ENCODE measurements around the gene MPPED1. TPM values are rescaled to one million over a fixed set of nuclear protein-coding genes. Genes with fewer than 3 reads are reported as not detected.

The MPPED1 gene
- total and polyA plus RNA-seq, 2 of the 13 experiments (the other 11 are each of a cell fraction or from before 2014, with no cell fraction given), result 0.77 TPM; not detected in 1

DNA sequence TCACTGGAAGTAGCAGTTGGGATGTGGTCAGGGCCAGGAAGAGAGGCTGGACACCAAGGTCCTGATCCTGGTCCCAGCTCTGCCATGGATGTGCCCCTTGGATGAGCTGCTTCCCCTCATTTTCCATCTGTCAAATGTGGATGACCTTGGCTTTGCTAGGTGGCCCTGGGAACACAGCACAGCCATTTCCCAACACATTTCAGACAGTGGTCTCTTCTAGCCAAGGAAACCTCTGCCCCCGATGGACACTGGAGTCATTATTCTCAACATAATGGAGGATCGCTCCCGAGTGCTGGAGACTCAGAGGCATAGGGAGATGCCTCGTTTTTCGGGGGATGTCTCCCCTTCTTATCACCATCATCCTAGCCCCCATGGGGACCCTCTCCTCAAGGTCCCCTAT, 13.6 kb upstream of the MPPED1 start:
- intact Hi-C loops (cut with micrococcal nuclease; ENCODE audit: unreplicated experiment), result no loop called here
- Histone ChIP-seq H3K27me3 (ENCODE audit: control insufficient read depth in 1 of 2, insufficient read depth in 2 of 2, low read length in 2 of 2) (peaks cover 0 to 3% of the 10 kb centered on the region in 2 experiments; a peak in 1 of 5 replicates), H3K4me2 (ENCODE audit: low read depth, low read length) (peak overlapping the region; percentile 66), H2AFZ (ENCODE audit: low read length) (no peak overlapping the region), H3K4me1 (ENCODE audit: insufficient read depth, low read length) (peaks cover 97% of the 10 kb centered on the region), H3K4me3 (replicated peaks in 1 of 3; ENCODE audit: insufficient read depth in 1 of 3, low read depth in 2 of 3, low read length in 3 of 3) (peak overlapping the region in 1 of 3 experiments; percentile 50; a peak in 2 of 6 replicates), H3K9ac (ENCODE audit: insufficient read depth, low read depth, low read length) (no peak overlapping the region), H3K9me3 (ENCODE audit: low read length) (no peaks in the 10 kb centered on the region), H3K36me3 (replicated peaks in 1 of 2; ENCODE audit: control insufficient read depth in 1 of 2, insufficient read depth in 2 of 2, low read length in 2 of 2) (no peaks in the 10 kb centered on the region), H4K20me1 (ENCODE audit: insufficient read depth, low read length) (no peaks in the 10 kb centered on the region), H3K27ac (ENCODE audit: extremely low read length, insufficient read depth, low read length) (no peak overlapping the region), H3K79me2 (ENCODE audit: insufficient read depth, low read length) (no peaks in the 10 kb centered on the region)
- 0% methylated on average over 3 of the region's 5 CpGs for WGBS (ENCODE audit: low lambda C conversion rate)
- ATAC-seq (peak; percentile 24), DNase-seq (ENCODE audit: low spot score) (peak; percentile 51), FAIRE-seq (no peak)
- CTCF ChIA-PET (ENCODE audit: low intra/inter-chr PET ratio, low total read pairs), result no interaction called here
- BruUV-seq (replicated peaks), result no TSS peak
- in situ Hi-C loops (cut with HindIII; ENCODE audit: extremely low pct_ligation_motif_present, low pct_unique_long_range_greater_than_20kb), result no loop called here
- POLR2A ChIA-PET, result interaction anchor here (2.4 kb wide), 1 partner anchor 10 kb away, joined by 17 read pairs; no protein-coding TSS in a partner anchor
- TF ChIP-seq GATAD2A (CRISPR knock-in tag; IDR thresholded peaks at IDR 0.05) (peak; percentile 8; the same call in 1 of the 2 replicates), TEAD3 (CRISPR knock-in tag; optimal IDR thresholded peaks at IDR 0.05; ENCODE audit: borderline replicate concordance) (no peak), GABPA (IDR thresholded peaks at IDR 0.05; ENCODE audit: low read depth, low read length) (no peak), GABPA (CRISPR knock-in tag; IDR thresholded peaks at IDR 0.05; ENCODE audit: low read depth) (no peak), TBX2 (CRISPR knock-in tag; IDR thresholded peaks at IDR 0.05; ENCODE audit: borderline replicate concordance) (no peak), TP53 (CRISPR knock-in tag; conservative IDR thresholded peaks at IDR 0.05) (no peak), ZNF615 (CRISPR knock-in tag; IDR thresholded peaks at IDR 0.05; ENCODE audit: borderline replicate concordance) (no peak), GLI4 (CRISPR knock-in tag; IDR thresholded peaks at IDR 0.05; ENCODE audit: borderline replicate concordance) (no peak), GFI1 (CRISPR knock-in tag; IDR thresholded peaks at IDR 0.05; ENCODE audit: borderline replicate concordance) (no peak), ATF4 (CRISPR knock-in tag; IDR thresholded peaks at IDR 0.05) (no peak), ARID5B (CRISPR knock-in tag; IDR thresholded peaks at IDR 0.05) (0 out of 2 replicates have a peak, but pooled peaks have one; percentile 20), IRX3 (CRISPR knock-in tag; IDR thresholded peaks at IDR 0.05; ENCODE audit: borderline replicate concordance, low read depth) (no peak), CAMTA2 (CRISPR knock-in tag; IDR thresholded peaks at IDR 0.05; ENCODE audit: borderline replicate concordance) (no peak), ZNF101 (CRISPR knock-in tag; IDR thresholded peaks at IDR 0.05; ENCODE audit: borderline replicate concordance, low read depth) (no peak), BCLAF1 (IDR thresholded peaks at IDR 0.05) (no peak)
- TF ChIP-seq, protein P1, sequence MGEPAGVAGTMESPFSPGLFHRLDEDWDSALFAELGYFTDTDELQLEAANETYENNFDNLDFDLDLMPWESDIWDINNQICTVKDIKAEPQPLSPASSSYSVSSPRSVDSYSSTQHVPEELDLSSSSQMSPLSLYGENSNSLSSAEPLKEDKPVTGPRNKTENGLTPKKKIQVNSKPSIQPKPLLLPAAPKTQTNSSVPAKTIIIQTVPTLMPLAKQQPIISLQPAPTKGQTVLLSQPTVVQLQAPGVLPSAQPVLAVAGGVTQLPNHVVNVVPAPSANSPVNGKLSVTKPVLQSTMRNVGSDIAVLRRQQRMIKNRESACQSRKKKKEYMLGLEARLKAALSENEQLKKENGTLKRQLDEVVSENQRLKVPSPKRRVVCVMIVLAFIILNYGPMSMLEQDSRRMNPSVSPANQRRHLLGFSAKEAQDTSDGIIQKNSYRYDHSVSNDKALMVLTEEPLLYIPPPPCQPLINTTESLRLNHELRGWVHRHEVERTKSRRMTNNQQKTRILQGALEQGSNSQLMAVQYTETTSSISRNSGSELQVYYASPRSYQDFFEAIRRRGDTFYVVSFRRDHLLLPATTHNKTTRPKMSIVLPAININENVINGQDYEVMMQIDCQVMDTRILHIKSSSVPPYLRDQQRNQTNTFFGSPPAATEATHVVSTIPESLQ (CRISPR knock-in tag; conservative IDR thresholded peaks at IDR 0.05), result no peak
